GM23338 (cell line): ENCODE results near the gene DENND2A.

ENCODE experiments used
- CTCF ChIP-seq, 2 experiments: fragments of 200-600 bp in 1 of 2; sonication (generic) in 1 of 2; conservative IDR thresholded peaks; 2 replicates each; pipeline versions ENCODE4 v1.5.1 to v1.6.1; 2016 to 2017; ENCODE audit warnings: antibody characterized with exemption in 2 of 2, low read depth in 2 of 2, mild to moderate bottlenecking in 2 of 2, moderate library complexity in 1 of 2
- EZH2 ChIP-seq: fragments of 200-600 bp; sonication (generic); IDR thresholded peaks from one replicate; pipeline ENCODE4 v1.8.0; 2017; ENCODE audit warnings: antibody characterized with exemption, mild to moderate bottlenecking, low read depth; ENCODE audit not compliant: unreplicated experiment
- JUNB ChIP-seq: IDR thresholded peaks from one replicate; pipeline ENCODE4 v1.6.1; 2016; ENCODE audit warnings: antibody characterized with exemption; ENCODE audit not compliant: unreplicated experiment
- POLR2AphosphoS5 ChIP-seq: IDR thresholded peaks from 2 replicates; pipeline ENCODE4 v1.6.1; 2016; ENCODE audit warnings: antibody characterized with exemption, low read depth

- TF ChIP-seq EZH2: no peak
- TF ChIP-seq POLR2AphosphoS5: no peak
- TF ChIP-seq CTCF (conservative IDR thresholded peaks at IDR 0.05; ENCODE audit: low read depth in 2 of 2): peak; percentile 72 to 94
- no peak for TF ChIP-seq JUNB
Observed at GRCh38 chr7:140674899-140675701, 34.5 kb upstream of the DENND2A start.
